GM18861 (cell line): ENCODE data around the gene CD6.
"Not testable (repeated sequence)": the region's sequence is repeated elsewhere in the genome, so short reads cannot be mapped to it uniquely, and the experiment has no call there.

Source experiments
- ATAC-seq: cut with Tn5 transposase; IDR thresholded peaks from one replicate; pipeline ENCODE4 v1.9.1; 2021; ENCODE audit not compliant: unreplicated experiment

The CD6 gene

GRCh38 chr11:60952742-60953170 is 18.7 kb upstream of the CD6 start:
- ATAC-seq = no peak

GRCh38 chr11:60953781-60954180 is 17.7 kb upstream of the CD6 start:
- no peak for ATAC-seq

GRCh38 chr11:60954421-60954820 is 17.1 kb upstream of the CD6 start:
- no peak for ATAC-seq

GRCh38 chr11:60955571-60955970 is 15.9 kb upstream of the CD6 start:
- no peak for ATAC-seq

GRCh38 chr11:60957188-60957587 is 14.3 kb upstream of the CD6 start:
- no peak for ATAC-seq

- no peak for ATAC-seq
These were observed 12.0 kb upstream of the CD6 start for GRCh38 chr11:60959431-60959830.

- ATAC-seq = no peak
These were observed 11.1 kb upstream of the CD6 start for GRCh38 chr11:60960405-60960804.

GRCh38 chr11:60964801-60965200 is 6.7 kb upstream of the CD6 start:
- no peak for ATAC-seq

- no peak for ATAC-seq
These were observed 4.6 kb upstream of the CD6 start for GRCh38 chr11:60966890-60967289.

GRCh38 chr11:60968223-60968622 is 3.3 kb upstream of the CD6 start:
- no peak for ATAC-seq

GRCh38 chr11:60970369-60970774 is 1.1 kb upstream of the CD6 start:
- ATAC-seq = no peak

GRCh38 chr11:60970890-60971289 is 590 bp upstream of the CD6 start:
- ATAC-seq = no peak

GRCh38 chr11:60972182-60973030 is 926 bp downstream of the CD6 start:
- ATAC-seq = no peak

- ATAC-seq = no peak
These were observed 2.2 kb downstream of the CD6 start for GRCh38 chr11:60973699-60974098.

- ATAC-seq = not testable (repeated sequence)
These were observed 2.8 kb downstream of the CD6 start for GRCh38 chr11:60974316-60974715.

- ATAC-seq = no peak
These were observed 3.2 kb downstream of the CD6 start for GRCh38 chr11:60974726-60975125.

GRCh38 chr11:60977224-60977623 is 5.7 kb downstream of the CD6 start:
- no peak for ATAC-seq

- no peak for ATAC-seq
These were observed 6.4 kb downstream of the CD6 start for GRCh38 chr11:60977836-60978235.

GRCh38 chr11:60978546-60979380 is 7.3 kb downstream of the CD6 start:
- no peak for ATAC-seq

GRCh38 chr11:60981515-60981914 is 10.0 kb downstream of the CD6 start:
- ATAC-seq = no peak

GRCh38 chr11:60982184-60982583 is 10.7 kb downstream of the CD6 start:
- ATAC-seq = no peak

GRCh38 chr11:60984149-60984548 is 12.7 kb downstream of the CD6 start:
- ATAC-seq = no peak
